B cell (primary cell): ENCODE measurements around the gene TPSB2. TPM values are rescaled to one million over a fixed set of nuclear protein-coding genes. Genes with fewer than 3 reads are reported as not detected.

Source experiments
- ATAC-seq: fragments of 200-7000 bp; cut with Tn5 transposase; one replicate; pipeline ENCODE4 v1.10.0; 2021; ENCODE audit warnings: low read depth, mild to moderate bottlenecking, moderate number of reproducible peaks, moderate library complexity
- CTCF ChIA-PET: fragments of 350-600 bp; sonication (Branson Sonifier 250); formaldehyde crosslinking; loops from one replicate; lab custom pipeline; 2021; ENCODE audit warnings: antibody characterized with exemption, inconsistent platforms; lab: Charles Lee
- POLR2A ChIA-PET: fragments of 350-600 bp; sonication (Branson Sonifier 250); formaldehyde crosslinking; loops from one replicate; lab custom pipeline; 2021; ENCODE audit warnings: antibody characterized with exemption; lab: Charles Lee
- DNase-seq: peaks from one replicate; pipeline ENCODE4 v3.0.0; 2013
- H2AFZ ChIP-seq: 2 replicates; pipeline ENCODE4 v1.6.1; 2012; ENCODE audit warnings: mild to moderate bottlenecking, low read depth, low read length; ENCODE audit not compliant: insufficient read depth, poor library complexity, severe bottlenecking
- H3K27ac ChIP-seq, 2 donors: 1 replicate in 1 of 2; 2 replicates in 1 of 2; pipeline ENCODE4 v1.5.1; 2012 to 2013; ENCODE audit warnings: low read length in 2 of 2, mild to moderate bottlenecking in 2 of 2, moderate library complexity in 1 of 2
- H3K27me3 ChIP-seq, 4 experiments: fragments of 200-600 bp in 1 of 4; sonication (generic) in 1 of 4; replicated peaks in 1 of 4; 1 replicate in 2 of 4; 2 replicates in 2 of 4; pipeline versions ENCODE4 v1.6.1 to v1.7.0; 2013 to 2016; ENCODE audit warnings: low read length in 3 of 4, mild to moderate bottlenecking in 2 of 4, mixed read lengths in 1 of 4, moderate library complexity in 1 of 4; ENCODE audit not compliant: insufficient read depth in 4 of 4, control insufficient read depth in 3 of 4; ENCODE audit errors: control extremely low read depth in 1 of 4
- H3K36me3 ChIP-seq, 2 experiments: replicated peaks in 1 of 2; 1 replicate in 1 of 2; 2 replicates in 1 of 2; pipeline versions ENCODE4 v1.6.1 to v1.7.1; 2013; ENCODE audit warnings: low read length in 1 of 2; ENCODE audit not compliant: insufficient read depth in 2 of 2, control insufficient read depth in 1 of 2; ENCODE audit errors: control extremely low read depth in 1 of 2, extremely low read depth in 1 of 2
- H3K4me1 ChIP-seq, 2 donors: fragments of 200-600 bp in 1 of 2; sonication (generic) in 1 of 2; 1 replicate in 1 of 2; 2 replicates in 1 of 2; pipeline versions ENCODE4 v1.5.1 to v1.6.1; 2013 to 2017; ENCODE audit warnings: low read length in 2 of 2; ENCODE audit not compliant: control insufficient read depth in 2 of 2, insufficient read depth in 2 of 2
- H3K4me2 ChIP-seq: replicated peaks from 2 replicates; pipeline ENCODE3; 2012; ENCODE audit warnings: mild to moderate bottlenecking, low read depth, low read length; ENCODE audit not compliant: poor library complexity, severe bottlenecking
- H3K4me3 ChIP-seq, 5 experiments: fragments of 200-600 bp in 1 of 5; sonication (generic) in 1 of 5; 1 replicate in 3 of 5; 2 replicates in 2 of 5; pipeline versions ENCODE4 v1.5.1 to v1.7.0; 2011 to 2016; ENCODE audit warnings: low read length in 4 of 5, mild to moderate bottlenecking in 4 of 5, low read depth in 2 of 5, control low read depth in 1 of 5, moderate library complexity in 1 of 5; ENCODE audit not compliant: insufficient read depth in 1 of 5; ENCODE audit errors: control extremely low read depth in 1 of 5, extremely low read depth in 1 of 5
- H3K79me2 ChIP-seq: fragments of 200-600 bp; sonication (generic); one replicate; pipeline ENCODE4 v1.6.0; 2016; ENCODE audit warnings: low read length; ENCODE audit not compliant: control insufficient read depth, insufficient read depth
- H3K9ac ChIP-seq: fragments of 200-600 bp; sonication (generic); 2 replicates; pipeline ENCODE4 v1.6.1; 2017; ENCODE audit warnings: mild to moderate bottlenecking, low read length, moderate library complexity
- H3K9me3 ChIP-seq, 3 donors: one replicate each; pipeline versions ENCODE4 v1.6.1 to v1.7.1; 2013; ENCODE audit warnings: low read length in 2 of 3; ENCODE audit not compliant: control insufficient read depth in 2 of 3, insufficient read depth in 1 of 3; ENCODE audit errors: control extremely low read depth in 1 of 3
- H4K20me1 ChIP-seq: 2 replicates; pipeline ENCODE4 v1.6.0; 2012; ENCODE audit warnings: mild to moderate bottlenecking, low read length; ENCODE audit not compliant: insufficient read depth, control insufficient read depth, poor library complexity, severe bottlenecking
- H3K27ac Mint-ChIP-seq: one replicate; pipeline ENCODE4 v1.8.0; 2021; ENCODE audit warnings: mixed read lengths
- H3K27me3 Mint-ChIP-seq: one replicate; pipeline ENCODE4 v1.8.0; 2021; ENCODE audit warnings: mixed read lengths
- H3K4me1 Mint-ChIP-seq: one replicate; pipeline ENCODE4 v1.8.0; 2021; ENCODE audit warnings: mixed read lengths
- H3K4me3 Mint-ChIP-seq: one replicate; pipeline ENCODE4 v1.8.0; 2021; ENCODE audit warnings: mixed read lengths
- H3K9me3 Mint-ChIP-seq: one replicate; pipeline ENCODE4 v1.8.0; 2022; ENCODE audit warnings: mixed read lengths; ENCODE audit not compliant: insufficient read depth
- CTCF ChIP-seq: fragments of 200-600 bp; IDR thresholded peaks from one replicate; pipeline ENCODE4 v1.8.0; 2022; ENCODE audit warnings: antibody characterized with exemption, mild to moderate bottlenecking
- EZH2 ChIP-seq: IDR thresholded peaks from 2 replicates; pipeline ENCODE4 v1.6.1; 2012; ENCODE audit warnings: borderline replicate concordance, low read depth, mild to moderate bottlenecking, moderate library complexity, low read length; ENCODE audit not compliant: insufficient read depth, poor library complexity, severe bottlenecking
- WGBS: methylation state at CpG from one replicate; pipeline ENCODE4 v1.1.5; 2013; ENCODE audit warnings: missing lambda C conversion rate; ENCODE audit not compliant: insufficient coverage; 5-methylcytosine and 5-hydroxymethylcytosine counted together
- intact Hi-C: fragments of 100-400 bp; cut with micrococcal nuclease; formaldehyde crosslinking; loops from one replicate; pipeline ENCODE4 v1.10.0; 2022
- polyA plus RNA-seq: library from polyadenylated mRNA; depleted of rRNA; stranded (reverse); fragments of >200 nt; gene quantifications from 2 replicates; pipeline ENCODE4 v1.2.3, GENCODE V29; 2012
- total RNA-seq, 2 donors: library from RNA; stranded (reverse); fragments of 120-200 nt in 1 of 2; gene quantifications; 1 replicate in 1 of 2; 2 replicates in 1 of 2; pipeline versions ENCODE4 v1.2.3 to v1.2.4, GENCODE V29; 2013 to 2022

TPSB2 gene
- total and polyA plus RNA-seq, 2 donors (not counting 1 experiment from before 2014, with no cell fraction given) = not detected

- ATAC-seq (no peak), DNase-seq (no peak)
- H3K9ac ChIP-seq = no peak overlapping the region
- peaks cover 6 to 8% of the 10 kb centered on the region in 2 donors for H3K4me1 ChIP-seq
- H3K27ac Mint-ChIP-seq = no peak overlapping the region
- no peaks in the 10 kb centered on the region for H4K20me1 ChIP-seq
- H3K27me3 ChIP-seq = peaks cover 0 to 60% (median 12%) of the 10 kb centered on the region in 4 experiments
- intact Hi-C loops = no loop called here
- peaks cover 21% of the 10 kb centered on the region for H3K27me3 Mint-ChIP-seq
- H3K36me3 ChIP-seq = no peaks in the 10 kb centered on the region
- ChIA-PET POLR2A (interaction anchor here (0.7 kb wide), 1 partner anchor 1506 kb away, joined by 4 read pairs; no protein-coding TSS in a partner anchor), CTCF (no interaction called here)
- no peak overlapping the region for H3K4me2 ChIP-seq
- TF ChIP-seq EZH2 (no peak), CTCF (no peak)
- no peaks in the 10 kb centered on the region for H3K79me2 ChIP-seq
- no peak overlapping the region for H3K4me3 Mint-ChIP-seq
- H3K4me1 Mint-ChIP-seq = peaks cover 4% of the 10 kb centered on the region
- H3K9me3 Mint-ChIP-seq = peaks cover 5% of the 10 kb centered on the region
- H3K27ac ChIP-seq = no peak overlapping the region
- 24% methylated on average over 35 of the region's 47 CpGs for WGBS
- H2AFZ ChIP-seq = no peak overlapping the region
- peaks cover 0 to 8% (median 0%) of the 10 kb centered on the region in 3 donors for H3K9me3 ChIP-seq
- no peak overlapping the region for H3K4me3 ChIP-seq
Observed at GRCh38 chr16:1261131-1261892, 31.3 kb upstream of the TPSB2 start.

GRCh38 chr16:1260101-1260680, 30.2 kb upstream of the TPSB2 start:
- Mint-ChIP-seq H3K27ac (no peak overlapping the region), H3K4me1 (peaks cover 4% of the 10 kb centered on the region), H3K27me3 (peaks cover 21% of the 10 kb centered on the region), H3K9me3 (peaks cover 5% of the 10 kb centered on the region), H3K4me3 (no peak overlapping the region)
- Histone ChIP-seq H3K79me2 (no peaks in the 10 kb centered on the region), H3K9ac (no peak overlapping the region), H3K27ac (no peak overlapping the region), H3K27me3 (peaks cover 0 to 62% (median 12%) of the 10 kb centered on the region in 4 experiments), H3K9me3 (peaks cover 0 to 7% (median 0%) of the 10 kb centered on the region in 3 donors), H3K4me3 (no peak overlapping the region), H3K36me3 (no peaks in the 10 kb centered on the region), H2AFZ (no peak overlapping the region), H3K4me1 (peaks cover 6 to 8% of the 10 kb centered on the region in 2 donors), H4K20me1 (no peaks in the 10 kb centered on the region), H3K4me2 (no peak overlapping the region)
- TF ChIP-seq EZH2 (no peak), CTCF (no peak)
- ChIA-PET POLR2A (no interaction called here), CTCF (no interaction called here)
- intact Hi-C loops = no loop called here
- WGBS = 76% methylated on average over 35 of the region's 36 CpGs
- DNase-seq (no peak), ATAC-seq (no peak)
